ENCODE results near the gene OR2K2. TPM values are rescaled to one million over a fixed set of nuclear protein-coding genes. Genes with fewer than 3 reads are reported as not detected.

The OR2K2 gene
- total and polyA plus RNA-seq, 2 experiments from 2014 or later = not detected

- no peak overlapping the region for H3K27ac Mint-ChIP-seq
- no peaks in the 10 kb centered on the region for H3K36me3 ChIP-seq (ENCODE audit: insufficient read depth)
- no peak overlapping the region for H3K4me3 Mint-ChIP-seq
- H2AFZ ChIP-seq = no peak overlapping the region
- peaks cover 3% of the 10 kb centered on the region; the same call in 1 of the 3 replicates for H3K36me3 Mint-ChIP-seq (ENCODE audit: low read depth)
- no peaks in the 10 kb centered on the region for H3K27me3 ChIP-seq (ENCODE audit: insufficient read depth)
- no peak overlapping the region for H3K27ac ChIP-seq (ENCODE audit: low read depth)
- ATAC-seq (peak; percentile 64), DNase-seq (ENCODE audit: low spot score) (peak; percentile 57)
- H3K4me2 ChIP-seq = no peak overlapping the region
- no peaks in the 10 kb centered on the region for H3K4me1 ChIP-seq (ENCODE audit: insufficient read depth)
- no peaks in the 10 kb centered on the region for H4K20me1 ChIP-seq (replicated peaks; ENCODE audit: insufficient read depth)
- H3K79me2 ChIP-seq (replicated peaks; ENCODE audit: insufficient read depth) = no peaks in the 10 kb centered on the region
- no peaks in the 10 kb centered on the region for H3F3A ChIP-seq (replicated peaks; ENCODE audit: low read depth)
- peaks cover 8% of the 10 kb centered on the region for H3K4me1 Mint-ChIP-seq
- TF ChIP-seq CTCF (conservative IDR thresholded peaks at IDR 0.05; ENCODE audit: low read depth in 2 of 2) (peak; percentile 76 to 95), ZNF331 (CRISPR knock-in tag; IDR thresholded peaks at IDR 0.05; ENCODE audit: low read depth) (no peak)
- no peaks in the 10 kb centered on the region; the same call in 2 of the 3 replicates for H3K9me3 Mint-ChIP-seq
- H3K4me3 ChIP-seq = no peak overlapping the region
- no peaks in the 10 kb centered on the region for H3K9me2 ChIP-seq (ENCODE audit: insufficient read depth)
- no peaks in the 10 kb centered on the region for H3K27me3 Mint-ChIP-seq (ENCODE audit: insufficient read depth, low read depth, poor library complexity)
Measured at GRCh38 chr9:111298731-111299598, 31.1 kb downstream of the OR2K2 start.

- H4K20me1 ChIP-seq (replicated peaks; ENCODE audit: insufficient read depth) = no peaks in the 10 kb centered on the region
- H3K4me1 ChIP-seq (ENCODE audit: insufficient read depth) = no peaks in the 10 kb centered on the region
- H3K27me3 ChIP-seq (ENCODE audit: insufficient read depth) = no peaks in the 10 kb centered on the region
- ATAC-seq (no peak), DNase-seq (ENCODE audit: low spot score) (no peak)
- H2AFZ ChIP-seq = no peak overlapping the region
- no peaks in the 10 kb centered on the region for H3K9me2 ChIP-seq (ENCODE audit: insufficient read depth)
- Mint-ChIP-seq H3K27ac (no peak overlapping the region), H3K4me3 (no peak overlapping the region), H3K9me3 (no peaks in the 10 kb centered on the region; the same call in 2 of the 3 replicates), H3K4me1 (peaks cover 8% of the 10 kb centered on the region), H3K36me3 (ENCODE audit: low read depth) (peaks cover 3% of the 10 kb centered on the region; the same call in 1 of the 3 replicates), H3K27me3 (ENCODE audit: insufficient read depth, low read depth, poor library complexity) (no peaks in the 10 kb centered on the region)
- H3K27ac ChIP-seq (ENCODE audit: low read depth) = no peak overlapping the region
- no peaks in the 10 kb centered on the region for H3K79me2 ChIP-seq (replicated peaks; ENCODE audit: insufficient read depth)
- TF ChIP-seq CREB1 (CRISPR knock-in tag; IDR thresholded peaks at IDR 0.05; ENCODE audit: low read depth) = no peak
- TF ChIP-seq JUNB (IDR thresholded peaks at IDR 0.05; ENCODE audit: unreplicated experiment) = no peak
- TF ChIP-seq ZNF462 (CRISPR knock-in tag; IDR thresholded peaks at IDR 0.05) = no peak
- no peak for TF ChIP-seq REST (IDR thresholded peaks at IDR 0.05; ENCODE audit: unreplicated experiment)
- no peak for TF ChIP-seq POLR2AphosphoS5 (IDR thresholded peaks at IDR 0.05; ENCODE audit: low read depth)
- H3K36me3 ChIP-seq (ENCODE audit: insufficient read depth) = no peaks in the 10 kb centered on the region
- H3K4me3 ChIP-seq = no peak overlapping the region
- H3K4me2 ChIP-seq = no peak overlapping the region
- H3F3A ChIP-seq (replicated peaks; ENCODE audit: low read depth) = no peaks in the 10 kb centered on the region
Measured at GRCh38 chr9:111298111-111298510, 31.9 kb downstream of the OR2K2 start.

Data from GM23338 (cell line).